SU-DHL-6 (cell line): ENCODE measurements around the gene SH3RF3.

Experiments
- EZH2phosphoT487 ChIP-seq: fragments of 200-600 bp; sonication (generic), shearing (Covaris generic); conservative IDR thresholded peaks from 2 replicates; pipeline ENCODE4 v1.6.1; 2018; ENCODE audit warnings: mild to moderate bottlenecking, antibody characterized with exemption, low read length, moderate library complexity, mixed read lengths
- TF ChIP-seq, protein P1 (sequence below): fragments of 200-600 bp; sonication (generic); IDR thresholded peaks from one replicate; pipeline ENCODE4 v1.5.1; 2017; ENCODE audit warnings: antibody characterized with exemption, mild to moderate bottlenecking, low read length, moderate library complexity; ENCODE audit not compliant: insufficient read depth, poor library complexity, severe bottlenecking

DNA sequence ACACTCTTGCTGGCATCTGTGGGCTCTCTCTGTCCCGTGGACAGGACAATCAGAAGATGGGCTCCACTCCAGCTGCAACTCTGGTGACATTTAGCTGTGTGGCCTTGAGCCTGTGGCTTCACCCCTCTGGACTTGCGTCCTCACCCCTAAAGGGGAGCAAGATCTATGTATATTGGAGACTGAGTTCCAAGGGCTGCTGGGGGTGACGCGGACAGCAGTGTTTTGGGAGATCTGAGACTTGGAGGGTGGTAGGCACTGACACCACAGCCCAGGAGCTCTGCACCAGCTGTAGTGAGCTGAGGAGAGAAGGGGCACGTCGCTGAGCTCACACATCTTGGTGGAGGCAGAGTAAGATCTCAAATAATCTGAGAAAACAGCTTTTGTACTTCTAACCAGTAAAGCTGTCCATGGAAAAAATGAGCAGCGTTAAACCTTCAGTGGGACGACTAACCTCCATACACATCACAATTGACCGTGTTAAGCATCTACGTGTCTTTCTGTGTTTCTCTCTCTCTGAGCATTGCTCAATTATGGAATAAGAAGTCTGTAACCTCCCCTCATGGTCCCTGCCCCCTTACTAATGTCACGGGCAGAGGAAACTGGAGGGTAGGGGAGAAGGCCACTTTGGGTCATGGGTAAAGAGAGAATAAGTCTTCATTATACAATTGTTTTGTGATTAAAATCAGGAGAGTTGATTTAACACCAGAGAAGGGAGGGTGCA lies 85.8 kb downstream of the SH3RF3 start:
- no peak for TF ChIP-seq EZH2phosphoT487
- TF ChIP-seq, protein P1, sequence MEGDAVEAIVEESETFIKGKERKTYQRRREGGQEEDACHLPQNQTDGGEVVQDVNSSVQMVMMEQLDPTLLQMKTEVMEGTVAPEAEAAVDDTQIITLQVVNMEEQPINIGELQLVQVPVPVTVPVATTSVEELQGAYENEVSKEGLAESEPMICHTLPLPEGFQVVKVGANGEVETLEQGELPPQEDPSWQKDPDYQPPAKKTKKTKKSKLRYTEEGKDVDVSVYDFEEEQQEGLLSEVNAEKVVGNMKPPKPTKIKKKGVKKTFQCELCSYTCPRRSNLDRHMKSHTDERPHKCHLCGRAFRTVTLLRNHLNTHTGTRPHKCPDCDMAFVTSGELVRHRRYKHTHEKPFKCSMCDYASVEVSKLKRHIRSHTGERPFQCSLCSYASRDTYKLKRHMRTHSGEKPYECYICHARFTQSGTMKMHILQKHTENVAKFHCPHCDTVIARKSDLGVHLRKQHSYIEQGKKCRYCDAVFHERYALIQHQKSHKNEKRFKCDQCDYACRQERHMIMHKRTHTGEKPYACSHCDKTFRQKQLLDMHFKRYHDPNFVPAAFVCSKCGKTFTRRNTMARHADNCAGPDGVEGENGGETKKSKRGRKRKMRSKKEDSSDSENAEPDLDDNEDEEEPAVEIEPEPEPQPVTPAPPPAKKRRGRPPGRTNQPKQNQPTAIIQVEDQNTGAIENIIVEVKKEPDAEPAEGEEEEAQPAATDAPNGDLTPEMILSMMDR = no peak
